K562 (cell line): ENCODE data around the gene DOK7. TPM values are rescaled to one million over a fixed set of nuclear protein-coding genes. Genes with fewer than 3 reads are reported as not detected.
A peak's percentile ranks its signal among the peaks of the same experiment; 100 is the strongest.

ENCODE experiments used
- ATAC-seq: fragments of 200-7000 bp; cut with Tn5 transposase; 3 replicates; pipeline ENCODE4 v1.9.1; 2020; ENCODE audit warnings: moderate library complexity
- BruUV-seq: library from RNA; stranded (reverse); fragments of 400-500 nt; replicated peaks from 2 replicates; lab custom pipeline; 2021; lab: Mats Ljungman, UMichigan
- CTCF ChIA-PET: fragments of 300-600 bp; formaldehyde crosslinking; extraction: SDS; loops from one replicate; lab custom pipeline; 2021; ENCODE audit warnings: low intra/inter-chr PET ratio; lab: Yijun Ruan, JAX
- POLR2A ChIA-PET: fragments of 300-600, 350-650 bp; sonication (Branson Sonifier 250); formaldehyde crosslinking; extraction: SDS; loops from one replicate; lab custom pipeline; 2021; ENCODE audit warnings: antibody characterized with exemption, inconsistent platforms; lab: Yijun Ruan, JAX
- DNase-seq, 4 experiments: peaks; one replicate each; pipeline versions ENCODE4 v3.0.0 to v3.0.0-alpha.2; 2011 to 2018; ENCODE audit warnings: low spot score in 3 of 4, mixed read lengths in 3 of 4; ENCODE audit errors: extremely low read depth in 1 of 4
- FAIRE-seq: peaks from 2 replicates; lab custom pipeline; 2011; peaks lifted over from hg19 to GRCh38; lab: Jason Lieb, UNC
- H2AFZ ChIP-seq: 2 replicates; pipeline ENCODE4 v1.6.0; 2011; ENCODE audit warnings: low read depth, low read length, control low read depth, inconsistent platforms
- H3K27ac ChIP-seq: fragments of 200-600 bp; 3 replicates; pipeline ENCODE4 v1.8.0; 2011; ENCODE audit warnings: low read depth, mild to moderate bottlenecking, control low read depth, inconsistent platforms, low read length, moderate library complexity, mixed read lengths; ENCODE audit errors: extremely low read depth
- H3K27me3 ChIP-seq, 2 experiments: fragments of 300-600 bp in 1 of 2; 2 replicates in 1 of 2; 3 replicates in 1 of 2; pipeline versions ENCODE4 v1.6.0 to v1.8.0; 2011; ENCODE audit warnings: inconsistent platforms in 2 of 2, low read length in 2 of 2, mild to moderate bottlenecking in 1 of 2, mixed read lengths in 1 of 2, moderate library complexity in 1 of 2; ENCODE audit not compliant: control insufficient read depth in 2 of 2, insufficient read depth in 2 of 2
- H3K36me3 ChIP-seq: fragments of 300-600 bp; 3 replicates; pipeline ENCODE4 v1.8.0; 2011; ENCODE audit warnings: mild to moderate bottlenecking, low read length, inconsistent platforms; ENCODE audit not compliant: control insufficient read depth, insufficient read depth
- H3K4me1 ChIP-seq, 2 experiments: fragments of 200-600 bp in 1 of 2; replicated peaks in 1 of 2; 2 replicates in 1 of 2; 3 replicates in 1 of 2; pipeline versions ENCODE4 v1.5.1 to v1.8.0; 2011; ENCODE audit warnings: inconsistent platforms in 2 of 2, low read length in 2 of 2, mild to moderate bottlenecking in 1 of 2, mixed read lengths in 1 of 2, moderate library complexity in 1 of 2; ENCODE audit not compliant: control insufficient read depth in 2 of 2, insufficient read depth in 2 of 2
- H3K4me2 ChIP-seq: 2 replicates; pipeline ENCODE4 v1.6.1; 2011; ENCODE audit warnings: low read length, control low read depth, inconsistent platforms, mixed read lengths; ENCODE audit not compliant: insufficient read depth
- H3K4me3 ChIP-seq: fragments of 200-600 bp; sonication (generic), shearing (Covaris generic); 2 replicates; pipeline ENCODE4 v1.5.1; 2016; ENCODE audit warnings: control low read depth, inconsistent platforms
- H3K79me2 ChIP-seq: fragments of 200-600 bp; 3 replicates; pipeline ENCODE4 v1.8.0; 2011; ENCODE audit warnings: low read length, inconsistent platforms; ENCODE audit not compliant: control insufficient read depth, insufficient read depth
- H3K9ac ChIP-seq, 2 experiments: 2 replicates each; pipeline versions ENCODE4 v1.6.0 to v1.6.1; 2011; ENCODE audit warnings: low read depth in 2 of 2, low read length in 2 of 2, control low read depth in 1 of 2, inconsistent platforms in 1 of 2, mild to moderate bottlenecking in 1 of 2, mixed read lengths in 1 of 2; ENCODE audit not compliant: insufficient read depth in 1 of 2
- H3K9me1 ChIP-seq: one replicate; pipeline ENCODE4 v1.6.0; 2011; ENCODE audit warnings: inconsistent platforms, mild to moderate bottlenecking, low read length, moderate library complexity; ENCODE audit not compliant: control insufficient read depth, insufficient read depth
- H3K9me3 ChIP-seq: replicated peaks from 2 replicates; pipeline ENCODE4 v1.5.1; 2011; ENCODE audit warnings: low read depth, low read length, inconsistent platforms; ENCODE audit not compliant: control insufficient read depth, insufficient read depth
- H4K20me1 ChIP-seq: replicated peaks from 2 replicates; pipeline ENCODE4 v1.6.1; 2011; ENCODE audit warnings: low read length, inconsistent platforms, mixed read lengths; ENCODE audit not compliant: control insufficient read depth, insufficient read depth
- CTCF ChIP-seq, 3 experiments: IDR thresholded peaks in 2 of 3; conservative IDR thresholded peaks in 1 of 3; 2 replicates each; pipeline ENCODE4 v1.5.1; 2011 to 2012; ENCODE audit warnings: low read length in 3 of 3, mild to moderate bottlenecking in 3 of 3, control low read depth in 2 of 3, improper control_type of control experiment in 1 of 3, inconsistent platforms in 1 of 3, low read depth in 1 of 3, mixed read lengths in 1 of 3, moderate library complexity in 1 of 3; ENCODE audit not compliant: insufficient read depth in 2 of 3
- EGR1 ChIP-seq: fragments of 450-650 bp; conservative IDR thresholded peaks from 2 replicates; pipeline ENCODE4 v1.6.1; 2017; ENCODE audit warnings: mild to moderate bottlenecking
- TCF3 ChIP-seq: sonication (generic); formaldehyde crosslinking; IDR thresholded peaks from 2 replicates; pipeline ENCODE4 v1.4.0; 2020; ENCODE audit warnings: mild to moderate bottlenecking, missing genetic modification reagents
- ZBTB7A ChIP-seq: IDR thresholded peaks from 2 replicates; pipeline ENCODE4 v1.6.1; 2011; ENCODE audit warnings: low read depth, mild to moderate bottlenecking, low read length, moderate library complexity, borderline replicate concordance; ENCODE audit not compliant: control insufficient read depth
- WGBS: fragments of 100-300 bp; shearing (Covaris generic); methylation state at CpG from one replicate; pipeline ENCODE4 v1.1.6; 2016; ENCODE audit warnings: low coverage, mixed read lengths; ENCODE audit not compliant: insufficient coverage; ENCODE audit errors: missing lambda C conversion rate; 5-methylcytosine and 5-hydroxymethylcytosine counted together
- in situ Hi-C: fragments of 300-500 bp; cut with MboI; formaldehyde crosslinking; loops from 4 replicates; pipeline ENCODE4 v1.15.0; 2018; ENCODE audit warnings: inconsistent platforms, mixed read lengths
- intact Hi-C: fragments of 100-400 bp; cut with micrococcal nuclease; formaldehyde crosslinking; loops from 2 replicates; pipeline ENCODE4 v1.14.2; 2022
- polyA plus RNA-seq, 8 experiments: library from polyadenylated mRNA; depleted of rRNA in 4 of 8; stranded (reverse) in 5 of 8; unstranded in 3 of 8; fragments of >200 nt; fragmentation: Nextera tagmentation in 2 of 8; fragmentation: Illumina TruSeq in 1 of 8; extraction: Ambion mirVana in 2 of 8; extraction: Trizol in 1 of 8; gene quantifications; 2 replicates each; pipeline versions ENCODE4 v1.2.1 to v1.2.3, GENCODE V29; 2011 to 2014; ENCODE audit warnings: inconsistent platforms in 1 of 8, missing spikeins in 1 of 8
- total RNA-seq, 7 experiments: library from RNA; depleted of rRNA in 6 of 7; stranded (reverse); fragments of >200 nt in 6 of 7; fragmentation: Illumina TruSeq in 2 of 7; extraction: Trizol in 2 of 7; gene quantifications; 2 replicates each; pipeline versions ENCODE4 v1.2.1 to v1.2.3, GENCODE V29; 2011 to 2021; ENCODE audit warnings: low replicate concordance in 1 of 7

Gene DOK7
- total and polyA plus RNA-seq, 9 of the 15 experiments (the other 6 are each of a cell fraction or from before 2014, with no cell fraction given): not detected

DNA sequence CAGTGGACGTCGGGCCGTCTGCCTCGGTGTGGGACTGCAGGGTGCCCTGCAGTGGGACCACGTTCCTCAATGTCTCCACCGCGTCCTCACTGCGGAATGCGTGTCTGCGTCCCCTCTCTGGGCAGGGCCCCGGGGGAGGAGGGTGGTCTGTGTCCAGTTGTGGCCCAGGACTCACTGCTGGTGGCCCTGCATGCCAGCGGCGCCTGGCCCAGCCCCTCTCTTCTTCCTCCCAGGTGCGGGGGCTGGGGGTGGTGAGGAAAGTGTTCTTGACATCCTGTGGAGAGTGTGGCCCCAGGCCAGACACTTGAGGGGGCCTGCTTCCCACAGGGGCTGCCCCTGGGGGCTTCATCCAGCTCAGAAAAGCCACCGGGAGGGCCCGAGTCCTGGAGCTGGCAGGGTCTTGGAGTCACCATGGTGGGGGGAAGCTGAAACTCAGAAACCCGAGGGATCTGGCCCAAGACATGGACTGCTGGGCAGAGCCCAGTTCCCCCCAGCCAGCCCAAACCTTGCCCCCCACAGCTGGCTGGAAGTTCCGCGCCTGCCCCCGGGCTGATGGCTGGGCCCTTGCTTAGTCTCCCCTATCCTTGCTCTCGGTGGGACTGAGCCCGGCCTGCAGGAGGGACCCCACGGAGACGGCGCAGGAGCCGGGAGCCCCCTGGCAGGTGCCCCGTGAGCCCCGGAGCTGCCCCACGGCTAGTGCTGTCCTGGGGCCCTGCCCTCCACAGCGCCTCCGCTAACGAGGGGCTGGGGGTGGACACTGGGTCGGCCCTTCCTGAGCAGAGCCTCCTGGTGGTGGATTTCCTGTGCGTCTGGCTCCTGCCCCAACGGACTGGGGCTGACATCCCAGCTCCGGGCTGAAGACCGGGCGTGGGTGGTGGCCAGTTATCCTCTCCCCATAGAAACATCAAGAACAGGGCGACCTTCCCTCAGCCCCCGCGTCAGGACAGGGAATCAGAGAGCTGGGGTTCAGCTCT, 2.9 kb downstream of the DOK7 start:
- Histone ChIP-seq H3K79me2 (no peaks in the 10 kb centered on the region), H4K20me1 (peaks cover 12% of the 10 kb centered on the region; the same call in 1 of the 2 replicates)
- 0 out of 2 replicates have a peak, but pooled peaks have one; percentile 22 for TF ChIP-seq ZBTB7A
- peak; percentile 29 for TF ChIP-seq EGR1
- TF ChIP-seq TCF3 (CRISPR knock-in tag): no peak
- TF ChIP-seq CTCF (IDR thresholded peaks at IDR 0.05 in 2 of 3, conservative IDR thresholded peaks at IDR 0.05 in 1 of 3; ENCODE audit: insufficient read depth in 2 of 3, low read depth in 1 of 3, low read length in 3 of 3): peak in 2 of 3 experiments; percentile 29 to 40; a peak in 2 of 6 replicates
- TF ChIP-seq, all 486 proteins: peak for 3
- ATAC-seq (peak; percentile 54; the same call in 2 of the 3 replicates), FAIRE-seq (no peak), DNase-seq (peak in 3 of 4 experiments; percentile 14 to 52 (median 50))
- Histone ChIP-seq H3K9me1 (peaks cover 2% of the 10 kb centered on the region), H2AFZ (no peak overlapping the region), H3K9me3 (peaks cover 10% of the 10 kb centered on the region; the same call in 1 of the 2 replicates), H3K4me3 (no peak overlapping the region), H3K9ac (no peak overlapping the region; a peak in 1 of 4 replicates), H3K36me3 (no peaks in the 10 kb centered on the region), H3K27ac (no peak overlapping the region), H3K4me2 (no peak overlapping the region), H3K4me1 (peaks cover 0 to 34% of the 10 kb centered on the region in 2 experiments; a peak in 2 of 5 replicates), H3K27me3 (peaks cover 31 to 66% of the 10 kb centered on the region in 2 experiments)
- intact Hi-C loops: no loop called here
- in situ Hi-C loops: no loop called here
- POLR2A ChIA-PET: interaction anchor here (0.6 kb wide), 1 partner anchor 30 kb away, joined by 3 read pairs; no protein-coding TSS in a partner anchor
- BruUV-seq: no TSS peak
- WGBS: 3% methylated on average over 26 of the region's 41 CpGs
- CTCF ChIA-PET: interaction anchor here (0.5 kb wide), 1 partner anchor 359 kb away, joined by 3 read pairs; no protein-coding TSS in a partner anchor
